Ascending aorta (tissue), 2 donors: Measurements from ENCODE around the gene DTX3. TPM values are rescaled to one million over a fixed set of nuclear protein-coding genes. Genes with fewer than 3 reads are reported as not detected.

ENCODE experiments used
- DNase-seq, 2 donors: peaks; one replicate each; pipeline ENCODE4 v3.0.0-alpha.2; 2019; ENCODE audit warnings: low spot score in 2 of 2
- H3K27ac ChIP-seq, 2 donors: fragments of 200-600 bp; sonication (generic); one replicate each; pipeline ENCODE4 v1.5.1; 2016 to 2017; ENCODE audit warnings: mild to moderate bottlenecking in 1 of 2
- H3K27me3 ChIP-seq: fragments of 200-600 bp; sonication (generic); one replicate; pipeline ENCODE4 v1.5.1; 2017
- H3K36me3 ChIP-seq, 2 donors: fragments of 200-600 bp; sonication (generic); one replicate each; pipeline ENCODE4 v1.5.1; 2016
- H3K4me1 ChIP-seq, 2 donors: fragments of 200-600 bp; sonication (generic); one replicate each; pipeline ENCODE4 v1.5.1; 2016 to 2017; ENCODE audit warnings: mild to moderate bottlenecking in 1 of 2
- H3K4me3 ChIP-seq, 2 donors: fragments of 200-600 bp; sonication (generic); one replicate each; pipeline ENCODE4 v1.5.1; 2016 to 2017; ENCODE audit warnings: mild to moderate bottlenecking in 1 of 2
- H3K9me3 ChIP-seq, 2 donors: fragments of 200-600 bp; sonication (generic); one replicate each; pipeline ENCODE4 v1.5.1; 2016
- intact Hi-C: fragments of 100-400 bp; cut with DNase I; formaldehyde crosslinking; loops from one replicate; pipeline ENCODE4 v1.15.1; 2023
- total RNA-seq: library from RNA; depleted of rRNA; stranded (reverse); fragments of >200 nt; gene quantifications from one replicate; pipeline ENCODE4 v1.1.0, GENCODE V29; 2016
- TF ChIP-seq, protein P1 (sequence below), 3 experiments: fragments of 200-600 bp in 2 of 3; fragments of 450-650 bp in 1 of 3; sonication (generic) in 2 of 3; IDR thresholded peaks; one replicate each; pipeline ENCODE4 v1.5.1; 2016 to 2019; ENCODE audit warnings: antibody characterized with exemption in 3 of 3, mild to moderate bottlenecking in 1 of 3, moderate library complexity in 1 of 3

The DTX3 gene
- total RNA-seq, 1 donor from 2014 or later, result 33.5 TPM

- no peaks in the 10 kb centered on the region for H3K9me3 ChIP-seq
- peak overlapping the region; percentile 82 to 89 for H3K27ac ChIP-seq
- H3K4me3 ChIP-seq, result peak overlapping the region; percentile 79 to 99
- H3K27me3 ChIP-seq, result no peaks in the 10 kb centered on the region
- intact Hi-C loops, result loop anchor here (2.0 kb wide), 2 partner anchors 20 to 30 kb away; partner anchors contain the start of gene ARHGEF25
- TF ChIP-seq, protein P1, sequence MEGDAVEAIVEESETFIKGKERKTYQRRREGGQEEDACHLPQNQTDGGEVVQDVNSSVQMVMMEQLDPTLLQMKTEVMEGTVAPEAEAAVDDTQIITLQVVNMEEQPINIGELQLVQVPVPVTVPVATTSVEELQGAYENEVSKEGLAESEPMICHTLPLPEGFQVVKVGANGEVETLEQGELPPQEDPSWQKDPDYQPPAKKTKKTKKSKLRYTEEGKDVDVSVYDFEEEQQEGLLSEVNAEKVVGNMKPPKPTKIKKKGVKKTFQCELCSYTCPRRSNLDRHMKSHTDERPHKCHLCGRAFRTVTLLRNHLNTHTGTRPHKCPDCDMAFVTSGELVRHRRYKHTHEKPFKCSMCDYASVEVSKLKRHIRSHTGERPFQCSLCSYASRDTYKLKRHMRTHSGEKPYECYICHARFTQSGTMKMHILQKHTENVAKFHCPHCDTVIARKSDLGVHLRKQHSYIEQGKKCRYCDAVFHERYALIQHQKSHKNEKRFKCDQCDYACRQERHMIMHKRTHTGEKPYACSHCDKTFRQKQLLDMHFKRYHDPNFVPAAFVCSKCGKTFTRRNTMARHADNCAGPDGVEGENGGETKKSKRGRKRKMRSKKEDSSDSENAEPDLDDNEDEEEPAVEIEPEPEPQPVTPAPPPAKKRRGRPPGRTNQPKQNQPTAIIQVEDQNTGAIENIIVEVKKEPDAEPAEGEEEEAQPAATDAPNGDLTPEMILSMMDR (IDR thresholded peaks at IDR 0.05), result no peak
- no peak for DNase-seq
- peaks cover 0 to 19% of the 10 kb centered on the region in 2 donors for H3K4me1 ChIP-seq
- H3K36me3 ChIP-seq, result peaks cover 2 to 12% of the 10 kb centered on the region in 2 donors
Measured at GRCh38 chr12:57590479-57590863, 14.2 kb upstream of the DTX3 start.

DNA sequence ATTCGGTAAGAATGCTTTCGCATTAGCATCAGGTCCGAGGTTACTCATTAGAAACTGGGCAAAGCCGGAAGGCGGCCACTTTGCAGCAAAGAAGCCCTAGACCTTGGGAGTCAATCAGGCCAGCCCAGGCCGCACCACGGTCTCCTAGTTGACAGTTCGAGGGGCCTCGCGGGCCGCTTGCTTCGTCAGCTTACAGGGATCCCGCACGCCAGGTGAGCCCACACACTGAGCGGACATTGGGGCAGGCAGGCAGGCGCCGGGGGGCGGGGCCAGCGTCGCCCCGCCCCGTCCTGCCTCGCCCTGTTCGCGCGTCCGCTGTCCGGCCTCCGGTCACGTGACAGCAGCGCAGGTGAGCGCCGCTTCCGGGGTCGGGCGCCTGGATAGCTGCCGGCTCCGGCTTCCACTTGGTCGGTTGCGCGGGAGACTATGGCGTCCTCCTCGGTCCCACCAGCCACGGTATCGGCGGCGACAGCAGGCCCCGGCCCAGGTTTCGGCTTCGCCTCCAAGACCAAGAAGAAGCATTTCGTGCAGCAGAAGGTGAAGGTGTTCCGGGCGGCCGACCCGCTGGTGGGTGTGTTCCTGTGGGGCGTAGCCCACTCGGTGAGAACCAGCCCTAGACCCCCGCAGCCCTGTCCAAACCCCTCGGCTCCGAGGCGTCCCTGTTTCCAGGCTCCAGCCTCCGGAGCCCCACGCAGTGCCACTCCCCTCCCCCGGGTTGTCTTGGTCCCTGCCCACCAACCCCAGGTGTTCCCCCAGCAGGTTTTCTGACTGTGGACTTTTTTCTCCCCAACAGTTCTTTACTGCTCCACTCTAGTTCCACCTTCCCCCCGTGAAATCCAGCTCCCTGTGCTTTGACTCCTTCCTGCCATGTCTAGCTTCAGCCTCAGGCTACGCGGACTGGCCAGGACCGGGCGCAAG, 13.5 kb upstream of the DTX3 start, which contains the start of gene PIP4K2C:
TSS of gene PIP4K2C (plus strand) at position 329 of the 918 bp plus-strand sequence. CDS start at position 427, 98 bp downstream.
- intact Hi-C loops, result loop anchor here (2.0 kb wide), 2 partner anchors 20 to 30 kb away; partner anchors contain the start of gene ARHGEF25
- Histone ChIP-seq H3K4me1 (peaks cover 0 to 19% of the 10 kb centered on the region in 2 donors), H3K4me3 (peak within 1 kb of the TSS; percentile 79 to 99), H3K27ac (peak within 1 kb of the TSS; percentile 82 to 89), H3K27me3 (no peaks in the 10 kb centered on the region), H3K9me3 (no peaks in the 10 kb centered on the region), H3K36me3 (peaks cover 9 to 19% of the 10 kb centered on the region in 2 donors)
- DNase-seq, result peak; percentile 53 to 86
- TF ChIP-seq, protein P1 (IDR thresholded peaks at IDR 0.05), result no peak

DNA sequence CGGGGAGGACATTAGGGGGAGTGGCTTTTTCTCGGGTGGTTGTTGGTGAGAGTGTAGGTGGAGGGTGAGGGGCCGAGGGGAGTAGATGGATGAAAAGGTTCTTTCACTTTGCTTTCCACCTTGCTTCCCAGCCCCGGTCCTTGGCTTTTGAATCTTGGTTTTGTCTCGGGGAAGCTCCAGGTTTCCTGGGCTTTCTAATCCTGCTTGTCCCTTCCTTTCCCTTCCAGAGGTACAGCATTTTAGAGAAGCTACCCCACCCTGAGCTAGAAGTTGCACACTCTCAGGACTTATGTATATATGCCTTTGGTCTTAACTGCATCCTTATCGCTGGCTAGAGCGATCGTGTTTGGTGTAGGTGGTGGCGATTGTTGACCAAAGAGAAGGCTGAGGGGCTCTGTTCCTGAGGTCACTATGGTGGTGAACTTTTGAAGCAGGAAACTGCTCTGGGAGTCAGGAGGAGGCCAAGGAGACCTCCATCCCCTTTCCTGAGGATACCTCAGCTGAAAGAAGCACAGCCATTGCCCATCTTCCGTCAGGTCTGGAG, 12.8 kb upstream of the DTX3 start:
- peaks cover 9 to 24% of the 10 kb centered on the region in 2 donors for H3K36me3 ChIP-seq

GRCh38 chr12:57592551-57593165, 12.0 kb upstream of the DTX3 start:
- H3K27ac ChIP-seq, result no peak overlapping the region
- TF ChIP-seq, protein P1 (IDR thresholded peaks at IDR 0.05), result no peak
- DNase-seq, result no peak
- H3K9me3 ChIP-seq, result no peaks in the 10 kb centered on the region
- H3K4me3 ChIP-seq, result no peak overlapping the region
- peaks cover 0 to 19% of the 10 kb centered on the region in 2 donors for H3K4me1 ChIP-seq
- no peaks in the 10 kb centered on the region for H3K27me3 ChIP-seq
- peaks cover 14 to 32% of the 10 kb centered on the region in 2 donors for H3K36me3 ChIP-seq
- intact Hi-C loops, result no loop called here

More for the DNA sequence above, 12.8 kb upstream of the DTX3 start:
- Histone ChIP-seq H3K9me3 (no peaks in the 10 kb centered on the region), H3K4me3 (peak overlapping the region; percentile 79 to 99), H3K27me3 (no peaks in the 10 kb centered on the region), H3K4me1 (peaks cover 0 to 19% of the 10 kb centered on the region in 2 donors), H3K27ac (peak overlapping the region; percentile 82 to 89)
- TF ChIP-seq, protein P1 (IDR thresholded peaks at IDR 0.05), result no peak
- intact Hi-C loops, result loop anchor here (2.0 kb wide), 2 partner anchors 19 to 29 kb away; partner anchors contain the start of gene ARHGEF25
- DNase-seq, result no peak

DNA sequence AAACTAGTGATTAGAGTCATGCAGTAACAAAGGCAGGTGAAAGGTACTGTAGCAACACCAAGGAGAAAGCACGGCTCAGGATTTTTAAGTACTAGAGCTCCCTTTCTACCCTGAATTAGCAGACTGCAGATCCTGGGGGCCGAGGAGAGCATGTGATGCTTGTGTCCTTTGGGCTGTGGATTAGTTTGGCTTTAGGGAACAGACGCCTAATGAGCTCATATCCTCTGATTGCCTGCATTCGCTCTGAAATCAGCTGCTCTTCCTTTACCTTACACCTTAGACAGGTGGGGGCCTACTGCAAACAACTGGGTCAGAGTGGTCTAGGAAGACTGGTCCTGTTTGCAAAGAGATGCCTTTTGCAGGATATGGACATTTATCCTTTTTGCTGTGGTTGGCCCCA, 11.4 kb upstream of the DTX3 start:
- Histone ChIP-seq H3K9me3 (no peaks in the 10 kb centered on the region), H3K27me3 (no peaks in the 10 kb centered on the region), H3K36me3 (peaks cover 14 to 36% of the 10 kb centered on the region in 2 donors), H3K4me3 (no peak overlapping the region), H3K4me1 (peaks cover 0 to 19% of the 10 kb centered on the region in 2 donors), H3K27ac (no peak overlapping the region)
- no peak for DNase-seq
- intact Hi-C loops, result no loop called here
- TF ChIP-seq, protein P1 (IDR thresholded peaks at IDR 0.05), result no peak
